Measurements from ENCODE around the gene COQ2. TPM values are rescaled to one million over a fixed set of nuclear protein-coding genes. Genes with fewer than 3 reads are reported as not detected.

COQ2 gene
- total RNA-seq (ENCODE audit: unreplicated experiment), result 14.1 TPM
- long read RNA-seq, transcript COQ2-206 (7 exons, 1,641 nt), result major isoform, 17 of 19 reads
- long read RNA-seq, partial matches to known transcripts, result 1 of 19 reads
- long read RNA-seq, other reads (novel, unspliced or antisense), result 1 of 19 reads

GRCh38 chr4:83284193-83285054, at the start of gene COQ2:
TSS of gene COQ2 (minus strand) at chr4:83284798. CDS start at chr4:83284764, 34 bp downstream.
- Mint-ChIP-seq H3K4me1 (ENCODE audit: unreplicated experiment) (peaks cover 20% of the 10 kb centered on the region), H3K9me3 (ENCODE audit: unreplicated experiment) (no peaks in the 10 kb centered on the region), H3K27ac (ENCODE audit: unreplicated experiment) (peak within 1 kb of the TSS; percentile 100), H3K27me3 (ENCODE audit: unreplicated experiment) (peaks cover 8% of the 10 kb centered on the region), H3K36me3 (ENCODE audit: low read depth, unreplicated experiment) (no peaks in the 10 kb centered on the region), H3K4me3 (ENCODE audit: unreplicated experiment) (peak within 1 kb of the TSS; percentile 92)
- TF ChIP-seq CTCF (IDR thresholded peaks at IDR 0.05; ENCODE audit: unreplicated experiment), result peak; percentile 30
- DNase-seq (ENCODE audit: low spot score), result peak; percentile 97

GRCh38 chr4:83331956-83332355, 47.4 kb upstream of the COQ2 start:
- no peak for TF ChIP-seq CTCF (IDR thresholded peaks at IDR 0.05; ENCODE audit: unreplicated experiment)
- Mint-ChIP-seq H3K27me3 (ENCODE audit: unreplicated experiment) (peaks cover 3% of the 10 kb centered on the region), H3K36me3 (ENCODE audit: low read depth, unreplicated experiment) (no peaks in the 10 kb centered on the region)

GRCh38 chr4:83329521-83330110, 45.0 kb upstream of the COQ2 start:
- H3K27me3 Mint-ChIP-seq (ENCODE audit: unreplicated experiment), result no peaks in the 10 kb centered on the region
- peaks cover 34% of the 10 kb centered on the region for H3K4me1 Mint-ChIP-seq (ENCODE audit: unreplicated experiment)
- no peaks in the 10 kb centered on the region for H3K9me3 Mint-ChIP-seq (ENCODE audit: unreplicated experiment)
- no peak overlapping the region for H3K27ac Mint-ChIP-seq (ENCODE audit: unreplicated experiment)
- H3K36me3 Mint-ChIP-seq (ENCODE audit: low read depth, unreplicated experiment), result peaks cover 7% of the 10 kb centered on the region
- DNase-seq (ENCODE audit: low spot score), result no peak
- TF ChIP-seq CTCF (IDR thresholded peaks at IDR 0.05; ENCODE audit: unreplicated experiment), result no peak
- no peak overlapping the region for H3K4me3 Mint-ChIP-seq (ENCODE audit: unreplicated experiment)

More at GRCh38 chr4:83331956-83332355, 47.4 kb upstream of the COQ2 start:
- DNase-seq (ENCODE audit: low spot score), result no peak
- no peaks in the 10 kb centered on the region for H3K9me3 Mint-ChIP-seq (ENCODE audit: unreplicated experiment)
- H3K4me1 Mint-ChIP-seq (ENCODE audit: unreplicated experiment), result peaks cover 38% of the 10 kb centered on the region
- no peak overlapping the region for H3K27ac Mint-ChIP-seq (ENCODE audit: unreplicated experiment)
- no peak overlapping the region for H3K4me3 Mint-ChIP-seq (ENCODE audit: unreplicated experiment)

- Mint-ChIP-seq H3K9me3 (ENCODE audit: unreplicated experiment) (no peaks in the 10 kb centered on the region), H3K4me1 (ENCODE audit: unreplicated experiment) (peaks cover 36% of the 10 kb centered on the region), H3K27me3 (ENCODE audit: unreplicated experiment) (no peaks in the 10 kb centered on the region), H3K36me3 (ENCODE audit: low read depth, unreplicated experiment) (peaks cover 7% of the 10 kb centered on the region), H3K27ac (ENCODE audit: unreplicated experiment) (peak overlapping the region; percentile 24), H3K4me3 (ENCODE audit: unreplicated experiment) (no peak overlapping the region)
- no peak for TF ChIP-seq CTCF (IDR thresholded peaks at IDR 0.05; ENCODE audit: unreplicated experiment)
- DNase-seq (ENCODE audit: low spot score), result no peak
Observed at GRCh38 chr4:83328521-83329187, 44.1 kb upstream of the COQ2 start.

Data from endothelial cell (in vitro differentiated cells).